HG03025 (cell line): ENCODE measurements around the gene DKC1.

Source experiments
- ATAC-seq: cut with Tn5 transposase; IDR thresholded peaks from one replicate; pipeline ENCODE4 v1.9.1; 2021; ENCODE audit warnings: mild to moderate bottlenecking, moderate library complexity; ENCODE audit not compliant: unreplicated experiment, low FRiP score

Gene DKC1

GRCh38 chrX:154762537-154763296 is at the start of gene DKC1:
Gene DKC1, plus strand, starts transcription at chrX:154762864. Its CDS starts 102 bp downstream, at chrX:154762966.
- ATAC-seq, result peak; percentile 78

GRCh38 chrX:154714925-154715324 is 47.7 kb upstream of the DKC1 start:
- ATAC-seq, result no peak

GRCh38 chrX:154715825-154716224 is 46.8 kb upstream of the DKC1 start:
- ATAC-seq, result no peak

GRCh38 chrX:154717824-154718223 is 44.8 kb upstream of the DKC1 start:
- ATAC-seq, result no peak

GRCh38 chrX:154718616-154719015 is 44.0 kb upstream of the DKC1 start:
- no peak for ATAC-seq

GRCh38 chrX:154719132-154719675 is 43.5 kb upstream of the DKC1 start:
- no peak for ATAC-seq

- ATAC-seq, result no peak
Measured at GRCh38 chrX:154720067-154720466, 42.6 kb upstream of the DKC1 start.

- no peak for ATAC-seq
Measured at GRCh38 chrX:154721155-154721554, 41.5 kb upstream of the DKC1 start.

GRCh38 chrX:154724993-154725756 is 37.5 kb upstream of the DKC1 start:
- ATAC-seq, result no peak

- ATAC-seq, result no peak
Measured at GRCh38 chrX:154727418-154727817, 35.2 kb upstream of the DKC1 start.

- ATAC-seq, result no peak
Measured at GRCh38 chrX:154727871-154728270, 34.8 kb upstream of the DKC1 start.

GRCh38 chrX:154728431-154729190 is 34.1 kb upstream of the DKC1 start:
- ATAC-seq, result no peak

- ATAC-seq, result no peak
Measured at GRCh38 chrX:154729439-154729838, 33.2 kb upstream of the DKC1 start.

- ATAC-seq, result no peak
Measured at GRCh38 chrX:154730253-154730891, 32.3 kb upstream of the DKC1 start.

- no peak for ATAC-seq
Measured at GRCh38 chrX:154731184-154731583, 31.5 kb upstream of the DKC1 start.

GRCh38 chrX:154731881-154732280 is 30.8 kb upstream of the DKC1 start:
- ATAC-seq, result no peak

- ATAC-seq, result no peak
Measured at GRCh38 chrX:154732421-154733065, 30.1 kb upstream of the DKC1 start.

- ATAC-seq, result no peak
Measured at GRCh38 chrX:154733066-154733425, 29.6 kb upstream of the DKC1 start.

GRCh38 chrX:154734061-154734781 is 28.4 kb upstream of the DKC1 start:
- ATAC-seq, result no peak
